HG03095 (cell line): Measurements from ENCODE around the gene GNG10.
"Not testable (repeated sequence)": the region's sequence is repeated elsewhere in the genome, so short reads cannot be mapped to it uniquely, and the experiment has no call there.

Experiments used
- ATAC-seq: cut with Tn5 transposase; IDR thresholded peaks from one replicate; pipeline ENCODE4 v1.9.1; 2021; ENCODE audit warnings: moderate library complexity; ENCODE audit not compliant: unreplicated experiment

The GNG10 gene

GRCh38 chr9:111661150-111661801 lies at the start of gene GNG10:
Gene GNG10, plus strand, starts transcription at chr9:111661605. Its CDS starts 30 bp downstream, at chr9:111661635.
- ATAC-seq = peak; percentile 83

GRCh38 chr9:111613436-111614040 lies 47.9 kb upstream of the GNG10 start:
- no peak for ATAC-seq

GRCh38 chr9:111615928-111616327 lies 45.5 kb upstream of the GNG10 start:
- ATAC-seq = no peak

GRCh38 chr9:111617349-111617748 lies 44.1 kb upstream of the GNG10 start:
- not testable (repeated sequence) for ATAC-seq

GRCh38 chr9:111621895-111622480 lies 39.4 kb upstream of the GNG10 start:
- no peak for ATAC-seq

GRCh38 chr9:111622626-111623025 lies 38.8 kb upstream of the GNG10 start:
- no peak for ATAC-seq

GRCh38 chr9:111627260-111627963 lies 34.0 kb upstream of the GNG10 start:
- ATAC-seq = no peak

GRCh38 chr9:111628411-111628810 lies 33.0 kb upstream of the GNG10 start:
- no peak for ATAC-seq

- ATAC-seq = peak; percentile 25
Observed at GRCh38 chr9:111630182-111630963, 31.0 kb upstream of the GNG10 start.

- ATAC-seq = no peak
Observed at GRCh38 chr9:111630964-111631213, 30.5 kb upstream of the GNG10 start.

- ATAC-seq = peak; percentile 98
Observed at GRCh38 chr9:111631214-111631971, 30.0 kb upstream of the GNG10 start, which contains the start of gene DNAJC25. Gene DNAJC25, plus strand, starts transcription at chr9:111631334. Its CDS starts 74 bp downstream, at chr9:111631408.

GRCh38 chr9:111632060-111632459 lies 29.3 kb upstream of the GNG10 start:
- ATAC-seq = no peak

GRCh38 chr9:111632695-111633388 lies 28.6 kb upstream of the GNG10 start:
- no peak for ATAC-seq

- ATAC-seq = no peak
Observed at GRCh38 chr9:111633389-111633736, 28.0 kb upstream of the GNG10 start.

GRCh38 chr9:111634860-111635259 lies 26.5 kb upstream of the GNG10 start:
- ATAC-seq = no peak

- ATAC-seq = no peak
Observed at GRCh38 chr9:111637421-111637950, 23.9 kb upstream of the GNG10 start.

- ATAC-seq = no peak
Observed at GRCh38 chr9:111644195-111644772, 17.1 kb upstream of the GNG10 start.

- ATAC-seq = no peak
Observed at GRCh38 chr9:111645806-111646205, 15.6 kb upstream of the GNG10 start.

- ATAC-seq = no peak
Observed at GRCh38 chr9:111646417-111646816, 15.0 kb upstream of the GNG10 start.
